Measurements from ENCODE around the gene FAM20A. TPM values are rescaled to one million over a fixed set of nuclear protein-coding genes. Genes with fewer than 3 reads are reported as not detected.

FAM20A gene
- total and polyA plus RNA-seq, 9 of the 15 experiments (the other 6 are each of a cell fraction or from before 2014, with no cell fraction given): 0.07 TPM; not detected in 8

DNA sequence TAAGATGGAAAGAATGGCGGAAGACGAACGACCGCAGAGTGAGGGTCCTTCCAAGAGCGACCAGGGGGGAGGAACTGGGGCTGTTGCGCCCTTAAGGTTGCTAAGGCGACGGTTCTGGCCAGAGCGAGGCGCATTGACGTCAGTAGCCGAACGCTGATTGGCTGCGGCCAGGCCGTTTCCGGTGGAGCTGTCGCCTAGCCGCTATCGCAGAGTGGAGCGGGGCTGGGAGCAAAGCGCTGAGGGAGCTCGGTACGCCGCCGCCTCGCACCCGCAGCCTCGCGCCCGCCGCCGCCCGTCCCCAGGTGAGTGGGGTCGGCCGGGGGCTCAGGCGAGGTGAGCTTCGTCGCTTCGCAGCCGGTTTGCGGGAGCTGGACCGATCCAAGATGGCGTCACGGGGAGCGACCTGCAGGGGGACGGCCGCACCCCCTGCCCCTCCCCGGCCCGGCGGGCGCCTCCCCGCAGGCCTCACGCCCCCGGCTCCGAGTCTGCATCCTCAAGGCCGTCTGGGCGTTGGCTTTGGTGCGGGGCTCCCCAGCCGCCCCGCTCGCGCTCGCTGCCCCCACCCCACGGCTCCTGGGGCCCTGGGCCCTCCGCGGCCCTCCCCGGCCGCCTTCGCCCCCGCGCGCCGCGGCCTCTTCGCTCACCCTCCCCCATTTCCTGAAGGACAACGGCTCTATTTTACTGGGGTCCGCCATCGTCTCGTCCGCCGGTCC, 88.8 kb downstream of the FAM20A start, which contains the start of gene PRKAR1A (continued):
- TF ChIP-seq, protein P1, sequence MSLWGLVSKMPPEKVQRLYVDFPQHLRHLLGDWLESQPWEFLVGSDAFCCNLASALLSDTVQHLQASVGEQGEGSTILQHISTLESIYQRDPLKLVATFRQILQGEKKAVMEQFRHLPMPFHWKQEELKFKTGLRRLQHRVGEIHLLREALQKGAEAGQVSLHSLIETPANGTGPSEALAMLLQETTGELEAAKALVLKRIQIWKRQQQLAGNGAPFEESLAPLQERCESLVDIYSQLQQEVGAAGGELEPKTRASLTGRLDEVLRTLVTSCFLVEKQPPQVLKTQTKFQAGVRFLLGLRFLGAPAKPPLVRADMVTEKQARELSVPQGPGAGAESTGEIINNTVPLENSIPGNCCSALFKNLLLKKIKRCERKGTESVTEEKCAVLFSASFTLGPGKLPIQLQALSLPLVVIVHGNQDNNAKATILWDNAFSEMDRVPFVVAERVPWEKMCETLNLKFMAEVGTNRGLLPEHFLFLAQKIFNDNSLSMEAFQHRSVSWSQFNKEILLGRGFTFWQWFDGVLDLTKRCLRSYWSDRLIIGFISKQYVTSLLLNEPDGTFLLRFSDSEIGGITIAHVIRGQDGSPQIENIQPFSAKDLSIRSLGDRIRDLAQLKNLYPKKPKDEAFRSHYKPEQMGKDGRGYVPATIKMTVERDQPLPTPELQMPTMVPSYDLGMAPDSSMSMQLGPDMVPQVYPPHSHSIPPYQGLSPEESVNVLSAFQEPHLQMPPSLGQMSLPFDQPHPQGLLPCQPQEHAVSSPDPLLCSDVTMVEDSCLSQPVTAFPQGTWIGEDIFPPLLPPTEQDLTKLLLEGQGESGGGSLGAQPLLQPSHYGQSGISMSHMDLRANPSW (CRISPR knock-in tag; IDR thresholded peaks at IDR 0.05): no peak
- no peak for TF ChIP-seq SMARCC2 (IDR thresholded peaks at IDR 0.05; ENCODE audit: low read depth)
- TF ChIP-seq NR1H2 (CRISPR knock-in tag; IDR thresholded peaks at IDR 0.05): no peak
- TF ChIP-seq MIER1 (IDR thresholded peaks at IDR 0.05; ENCODE audit: low read depth): 0 out of 2 replicates have a peak, but pooled peaks have one; percentile 55
- TF ChIP-seq ZBTB34 (CRISPR knock-in tag; IDR thresholded peaks at IDR 0.05): no peak
- TF ChIP-seq ZFP1 (CRISPR knock-in tag; IDR thresholded peaks at IDR 0.05): no peak
- TF ChIP-seq, protein P2, sequence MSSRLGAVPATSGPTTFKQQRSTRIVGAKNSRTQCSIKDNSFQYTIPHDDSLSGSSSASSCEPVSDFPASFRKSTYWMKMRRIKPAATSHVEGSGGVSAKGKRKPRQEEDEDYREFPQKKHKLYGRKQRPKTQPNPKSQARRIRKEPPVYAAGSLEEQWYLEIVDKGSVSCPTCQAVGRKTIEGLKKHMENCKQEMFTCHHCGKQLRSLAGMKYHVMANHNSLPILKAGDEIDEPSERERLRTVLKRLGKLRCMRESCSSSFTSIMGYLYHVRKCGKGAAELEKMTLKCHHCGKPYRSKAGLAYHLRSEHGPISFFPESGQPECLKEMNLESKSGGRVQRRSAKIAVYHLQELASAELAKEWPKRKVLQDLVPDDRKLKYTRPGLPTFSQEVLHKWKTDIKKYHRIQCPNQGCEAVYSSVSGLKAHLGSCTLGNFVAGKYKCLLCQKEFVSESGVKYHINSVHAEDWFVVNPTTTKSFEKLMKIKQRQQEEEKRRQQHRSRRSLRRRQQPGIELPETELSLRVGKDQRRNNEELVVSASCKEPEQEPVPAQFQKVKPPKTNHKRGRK (tag; IDR thresholded peaks at IDR 0.05): no peak
- no peak for TF ChIP-seq ZNF274 (IDR thresholded peaks at IDR 0.05; ENCODE audit: borderline replicate concordance, low read depth, low read length)
- peak; percentile 90 for TF ChIP-seq GABPB1 (CRISPR knock-in tag; IDR thresholded peaks at IDR 0.05)
- peak; percentile 42 for TF ChIP-seq NFYB (IDR thresholded peaks at IDR 0.05; ENCODE audit: extremely low read depth, insufficient read length)
- no peak for TF ChIP-seq ATF2 (CRISPR knock-in tag; IDR thresholded peaks at IDR 0.05)
- no peak for TF ChIP-seq ELF4 (CRISPR knock-in tag; IDR thresholded peaks at IDR 0.05)
- no peak for TF ChIP-seq NCOA4 (IDR thresholded peaks at IDR 0.05; ENCODE audit: partially characterized antibody)
- peak; percentile 99 for TF ChIP-seq ZFP91 (CRISPR knock-in tag; IDR thresholded peaks at IDR 0.05)
- TF ChIP-seq POLR2AphosphoS2 (IDR thresholded peaks at IDR 0.05; ENCODE audit: low read length): no peak
- TF ChIP-seq FIP1L1 (IDR thresholded peaks at IDR 0.05; ENCODE audit: low read depth, low read length, poor library complexity, severe bottlenecking): peak; percentile 71
- no peak for TF ChIP-seq MCM7 (IDR thresholded peaks at IDR 0.05)
- no peak for TF ChIP-seq ATF1 (CRISPR knock-in tag; IDR thresholded peaks at IDR 0.05)
- TF ChIP-seq ATF1 (tag; IDR thresholded peaks at IDR 0.05): peak; percentile 96
- TF ChIP-seq CREM (IDR thresholded peaks at IDR 0.05; ENCODE audit: low read depth): peak; percentile 93
- TF ChIP-seq PHF8 (IDR thresholded peaks at IDR 0.05; ENCODE audit: borderline replicate concordance, low read length): peak; percentile 72; the same call in 1 of the 2 replicates

All from K562 (cell line).